ENCODE data around the gene TMEM231.
"Not testable (repeated sequence)": the region's sequence is repeated elsewhere in the genome, so short reads cannot be mapped to it uniquely, and the experiment has no call there.

TMEM231 gene

GRCh38 chr16:75537776-75538175 lies 18.3 kb downstream of the TMEM231 start:
- TF ChIP-seq POLR2AphosphoS5 (IDR thresholded peaks at IDR 0.05; ENCODE audit: low read depth, low read length), result no peak
- no peak for DNase-seq (ENCODE audit: insufficient read length)
- no peak for FAIRE-seq

- TF ChIP-seq POLR2AphosphoS5 (IDR thresholded peaks at IDR 0.05; ENCODE audit: low read depth, low read length) (no peak), TAF1 (IDR thresholded peaks at IDR 0.05; ENCODE audit: borderline replicate concordance, low read depth, low read length) (no peak), POLR2A (IDR thresholded peaks at IDR 0.05; ENCODE audit: low read depth, low read length) (no peak)
- no peak for FAIRE-seq
- no peak for DNase-seq (ENCODE audit: insufficient read length)
Measured at GRCh38 chr16:75535901-75536300, 20.2 kb downstream of the TMEM231 start, which contains the start of gene CHST5. TSS of gene CHST5 (minus strand) at chr16:75536108. CDS start at chr16:75530384, 5,724 bp downstream.

GRCh38 chr16:75535211-75535843 lies 20.7 kb downstream of the TMEM231 start:
- DNase-seq (ENCODE audit: insufficient read length) (no peak), FAIRE-seq (no peak)
- TF ChIP-seq TAF1 (IDR thresholded peaks at IDR 0.05; ENCODE audit: borderline replicate concordance, low read depth, low read length), result no peak
- TF ChIP-seq POLR2AphosphoS5 (IDR thresholded peaks at IDR 0.05; ENCODE audit: low read depth, low read length), result no peak
- TF ChIP-seq POLR2A (IDR thresholded peaks at IDR 0.05; ENCODE audit: low read depth, low read length), result no peak

- DNase-seq (ENCODE audit: insufficient read length) (no peak), FAIRE-seq (no peak)
- TF ChIP-seq POLR2A (IDR thresholded peaks at IDR 0.05; ENCODE audit: low read depth, low read length) (no peak), POLR2AphosphoS5 (IDR thresholded peaks at IDR 0.05; ENCODE audit: low read depth, low read length) (no peak), TAF1 (IDR thresholded peaks at IDR 0.05; ENCODE audit: borderline replicate concordance, low read depth, low read length) (no peak)
Measured at GRCh38 chr16:75534560-75535205, 21.4 kb downstream of the TMEM231 start.

- TF ChIP-seq TAF1 (IDR thresholded peaks at IDR 0.05; ENCODE audit: borderline replicate concordance, low read depth, low read length) (no peak), POLR2AphosphoS5 (IDR thresholded peaks at IDR 0.05; ENCODE audit: low read depth, low read length) (no peak), POLR2A (IDR thresholded peaks at IDR 0.05; ENCODE audit: low read depth, low read length) (no peak)
- DNase-seq (ENCODE audit: insufficient read length), result no peak
- FAIRE-seq, result no peak
Measured at GRCh38 chr16:75532791-75533190, 23.3 kb downstream of the TMEM231 start.

- FAIRE-seq, result no peak
- TF ChIP-seq TAF1 (IDR thresholded peaks at IDR 0.05; ENCODE audit: borderline replicate concordance, low read depth, low read length), result no peak
- TF ChIP-seq POLR2AphosphoS5 (IDR thresholded peaks at IDR 0.05; ENCODE audit: low read depth, low read length), result no peak
- TF ChIP-seq POLR2A (IDR thresholded peaks at IDR 0.05; ENCODE audit: low read depth, low read length), result no peak
- no peak for DNase-seq (ENCODE audit: insufficient read length)
Measured at GRCh38 chr16:75532142-75532765, 23.8 kb downstream of the TMEM231 start.

GRCh38 chr16:75529959-75530358 lies 26.1 kb downstream of the TMEM231 start:
- TF ChIP-seq TAF1 (IDR thresholded peaks at IDR 0.05; ENCODE audit: borderline replicate concordance, low read depth, low read length), result no peak
- DNase-seq (ENCODE audit: insufficient read length) (no peak), FAIRE-seq (no peak)

- FAIRE-seq (no peak), DNase-seq (ENCODE audit: insufficient read length) (no peak)
- TF ChIP-seq TAF1 (IDR thresholded peaks at IDR 0.05; ENCODE audit: borderline replicate concordance, low read depth, low read length) (no peak), POLR2AphosphoS5 (IDR thresholded peaks at IDR 0.05; ENCODE audit: low read depth, low read length) (no peak), POLR2A (IDR thresholded peaks at IDR 0.05; ENCODE audit: low read depth, low read length) (no peak)
Measured at GRCh38 chr16:75529056-75529905, 26.8 kb downstream of the TMEM231 start.

GRCh38 chr16:75527825-75528299 lies 28.2 kb downstream of the TMEM231 start:
- DNase-seq (ENCODE audit: insufficient read length), result no peak
- no peak for FAIRE-seq
- TF ChIP-seq POLR2AphosphoS5 (IDR thresholded peaks at IDR 0.05; ENCODE audit: low read depth, low read length) (no peak), POLR2A (IDR thresholded peaks at IDR 0.05; ENCODE audit: low read depth, low read length) (no peak), TAF1 (IDR thresholded peaks at IDR 0.05; ENCODE audit: borderline replicate concordance, low read depth, low read length) (no peak)

GRCh38 chr16:75526032-75526790 lies 29.8 kb downstream of the TMEM231 start:
- no peak for FAIRE-seq
- TF ChIP-seq POLR2AphosphoS5 (IDR thresholded peaks at IDR 0.05; ENCODE audit: low read depth, low read length) (no peak), POLR2A (IDR thresholded peaks at IDR 0.05; ENCODE audit: low read depth, low read length) (no peak), TAF1 (IDR thresholded peaks at IDR 0.05; ENCODE audit: borderline replicate concordance, low read depth, low read length) (no peak)
- DNase-seq (ENCODE audit: insufficient read length), result no peak

GRCh38 chr16:75519175-75519574 lies 36.9 kb downstream of the TMEM231 start:
- TF ChIP-seq POLR2A (IDR thresholded peaks at IDR 0.05; ENCODE audit: low read depth, low read length) (no peak), POLR2AphosphoS5 (IDR thresholded peaks at IDR 0.05; ENCODE audit: low read depth, low read length) (no peak), TAF1 (IDR thresholded peaks at IDR 0.05; ENCODE audit: borderline replicate concordance, low read depth, low read length) (no peak)
- DNase-seq (ENCODE audit: insufficient read length), result no peak
- no peak for FAIRE-seq

GRCh38 chr16:75516189-75516966 lies 39.7 kb downstream of the TMEM231 start:
- FAIRE-seq; DNase-seq (ENCODE audit: insufficient read length): not testable (repeated sequence)
